ENCODE data around the gene MMP14.

- TF ChIP-seq, protein P1, sequence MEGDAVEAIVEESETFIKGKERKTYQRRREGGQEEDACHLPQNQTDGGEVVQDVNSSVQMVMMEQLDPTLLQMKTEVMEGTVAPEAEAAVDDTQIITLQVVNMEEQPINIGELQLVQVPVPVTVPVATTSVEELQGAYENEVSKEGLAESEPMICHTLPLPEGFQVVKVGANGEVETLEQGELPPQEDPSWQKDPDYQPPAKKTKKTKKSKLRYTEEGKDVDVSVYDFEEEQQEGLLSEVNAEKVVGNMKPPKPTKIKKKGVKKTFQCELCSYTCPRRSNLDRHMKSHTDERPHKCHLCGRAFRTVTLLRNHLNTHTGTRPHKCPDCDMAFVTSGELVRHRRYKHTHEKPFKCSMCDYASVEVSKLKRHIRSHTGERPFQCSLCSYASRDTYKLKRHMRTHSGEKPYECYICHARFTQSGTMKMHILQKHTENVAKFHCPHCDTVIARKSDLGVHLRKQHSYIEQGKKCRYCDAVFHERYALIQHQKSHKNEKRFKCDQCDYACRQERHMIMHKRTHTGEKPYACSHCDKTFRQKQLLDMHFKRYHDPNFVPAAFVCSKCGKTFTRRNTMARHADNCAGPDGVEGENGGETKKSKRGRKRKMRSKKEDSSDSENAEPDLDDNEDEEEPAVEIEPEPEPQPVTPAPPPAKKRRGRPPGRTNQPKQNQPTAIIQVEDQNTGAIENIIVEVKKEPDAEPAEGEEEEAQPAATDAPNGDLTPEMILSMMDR (IDR thresholded peaks at IDR 0.05; ENCODE audit: low read depth, low read length) = no peak
- no peak for TF ChIP-seq MYC (IDR thresholded peaks at IDR 0.05; ENCODE audit: low read depth, low read length)
- TF ChIP-seq, protein P2, sequence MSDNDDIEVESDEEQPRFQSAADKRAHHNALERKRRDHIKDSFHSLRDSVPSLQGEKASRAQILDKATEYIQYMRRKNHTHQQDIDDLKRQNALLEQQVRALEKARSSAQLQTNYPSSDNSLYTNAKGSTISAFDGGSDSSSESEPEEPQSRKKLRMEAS (IDR thresholded peaks at IDR 0.05; ENCODE audit: low read depth, low read length) = no peak
- no peak for TF ChIP-seq POLR2A (IDR thresholded peaks at IDR 0.05; ENCODE audit: extremely low read depth, insufficient read length)
These were observed 8.1 kb downstream of the MMP14 start for GRCh38 chr14:22844221-22845102.

Data from NB4 (cell line).